Renal cortex interstitium (tissue), 11 donors: ENCODE results near the gene PDE9A. TPM values are rescaled to one million over a fixed set of nuclear protein-coding genes. Genes with fewer than 3 reads are reported as not detected.
"Not testable (repeated sequence)": the region's sequence is repeated elsewhere in the genome, so short reads cannot be mapped to it uniquely, and the experiment has no call there.

Experiments used
- DNase-seq, 11 donors: peaks; one replicate each; pipeline ENCODE4 v3.0.0-alpha.2; 2013; ENCODE audit warnings: low read depth in 9 of 11, low spot score in 4 of 11; ENCODE audit errors: extremely low read depth in 1 of 11
- polyA plus RNA-seq, 3 donors: library from polyadenylated mRNA; unstranded; fragments of 120-200 nt; gene quantifications; one replicate each; pipeline ENCODE4 v1.2.1, GENCODE V29; 2013; ENCODE audit not compliant: insufficient read length in 3 of 3

Gene PDE9A
- polyA plus RNA-seq, 3 donors = 37.5 to 54.3 (median 43.1) TPM

- DNase-seq = no peak
Measured at GRCh38 chr21:42785666-42786427, 132.4 kb downstream of the PDE9A start.

GRCh38 chr21:42786884-42787283, 133.5 kb downstream of the PDE9A start:
- no peak for DNase-seq

GRCh38 chr21:42787613-42788012, 134.2 kb downstream of the PDE9A start:
- DNase-seq = no peak

- DNase-seq = no peak
Measured at GRCh38 chr21:42790520-42791065, 137.2 kb downstream of the PDE9A start.

- DNase-seq = no peak
Measured at GRCh38 chr21:42793774-42794173, 140.4 kb downstream of the PDE9A start.

GRCh38 chr21:42794551-42794950, 141.1 kb downstream of the PDE9A start:
- no peak for DNase-seq

- no peak for DNase-seq
Measured at GRCh38 chr21:42796327-42797062, 143.1 kb downstream of the PDE9A start.

- DNase-seq = no peak
Measured at GRCh38 chr21:42797522-42797921, 144.1 kb downstream of the PDE9A start.

GRCh38 chr21:42798106-42798505, 144.7 kb downstream of the PDE9A start:
- no peak for DNase-seq

GRCh38 chr21:42799516-42799915, 146.1 kb downstream of the PDE9A start:
- no peak for DNase-seq

GRCh38 chr21:42799948-42800347, 146.5 kb downstream of the PDE9A start:
- DNase-seq = no peak

- not testable (repeated sequence) for DNase-seq
Measured at GRCh38 chr21:42801616-42802015, 148.2 kb downstream of the PDE9A start.

- DNase-seq = no peak
Measured at GRCh38 chr21:42806509-42807140, 153.2 kb downstream of the PDE9A start.

GRCh38 chr21:42807293-42807895, 154.0 kb downstream of the PDE9A start:
- DNase-seq = not testable (repeated sequence)

GRCh38 chr21:42807938-42808613, 154.7 kb downstream of the PDE9A start:
- DNase-seq = no peak

- DNase-seq = no peak
Measured at GRCh38 chr21:42809171-42809570, 155.8 kb downstream of the PDE9A start.

- DNase-seq = no peak
Measured at GRCh38 chr21:42809577-42810475, 156.4 kb downstream of the PDE9A start.

GRCh38 chr21:42811960-42812359, 158.5 kb downstream of the PDE9A start:
- no peak for DNase-seq
